Cardiac muscle cell (in vitro differentiated cells and primary cell): ENCODE data around the gene NEGR1. TPM values are rescaled to one million over a fixed set of nuclear protein-coding genes. Genes with fewer than 3 reads are reported as not detected.

Experiments used
- DNase-seq, 2 donors: peaks; one replicate each; pipeline versions ENCODE4 v3.0.0 to v3.0.0-alpha.2; 2010 to 2017; ENCODE audit warnings: low read depth in 1 of 2, low spot score in 1 of 2
- H3K27ac ChIP-seq: fragments of 200-600 bp; sonication (generic); 2 replicates; pipeline ENCODE4 v1.5.1; 2016
- H3K27me3 ChIP-seq: fragments of 200-600 bp; sonication (generic); 2 replicates; pipeline ENCODE4 v1.6.0; 2016; ENCODE audit warnings: control low read depth
- H3K36me3 ChIP-seq: fragments of 200-600 bp; sonication (generic); 2 replicates; pipeline ENCODE4 v1.5.1; 2016; ENCODE audit warnings: control low read depth
- H3K4me1 ChIP-seq: fragments of 200-600 bp; sonication (generic); 2 replicates; pipeline ENCODE4 v1.8.1; 2017; ENCODE audit warnings: low read depth, mild to moderate bottlenecking, mixed run types
- H3K4me3 ChIP-seq: fragments of 200-600 bp; sonication (generic); 2 replicates; pipeline ENCODE4 v1.5.1; 2016; ENCODE audit warnings: mild to moderate bottlenecking
- H3K9me3 ChIP-seq: fragments of 200-600 bp; sonication (generic); 2 replicates; pipeline ENCODE4 v1.5.1; 2017; ENCODE audit warnings: low read depth, mild to moderate bottlenecking, control low read depth
- CTCF ChIP-seq: IDR thresholded peaks from 2 replicates; pipeline ENCODE4 v1.5.1; 2012; ENCODE audit warnings: low read depth, mild to moderate bottlenecking, low read length
- polyA plus RNA-seq: library from polyadenylated mRNA; unstranded; fragments of >200 nt; fragmentation: Nextera tagmentation; extraction: Ambion mirVana; gene quantifications from 2 replicates; pipeline ENCODE4 v1.2.1, GENCODE V29; 2016
- total RNA-seq: library from RNA; depleted of rRNA; stranded (reverse); fragments of >200 nt; gene quantifications from 2 replicates; pipeline ENCODE4 v1.2.3, GENCODE V29; 2016

Gene NEGR1
- total and polyA plus RNA-seq, 2 experiments from 2014 or later, result 0.06 to 0.20 TPM

- DNase-seq, result no peak
- Histone ChIP-seq H3K27ac (no peak overlapping the region), H3K27me3 (no peaks in the 10 kb centered on the region), H3K9me3 (no peaks in the 10 kb centered on the region), H3K4me3 (no peak overlapping the region), H3K36me3 (no peaks in the 10 kb centered on the region), H3K4me1 (peaks cover 18% of the 10 kb centered on the region)
- no peak for TF ChIP-seq CTCF
Observed at GRCh38 chr1:71986160-71986559, 296.2 kb downstream of the NEGR1 start.

GRCh38 chr1:71980556-71980955 lies 301.8 kb downstream of the NEGR1 start:
- no peak for TF ChIP-seq CTCF
- no peak overlapping the region for H3K4me3 ChIP-seq
- H3K27me3 ChIP-seq, result no peaks in the 10 kb centered on the region
- H3K36me3 ChIP-seq, result no peaks in the 10 kb centered on the region
- H3K27ac ChIP-seq, result no peak overlapping the region
- DNase-seq, result no peak
- H3K4me1 ChIP-seq, result peaks cover 20% of the 10 kb centered on the region
- H3K9me3 ChIP-seq, result no peaks in the 10 kb centered on the region

- Histone ChIP-seq H3K36me3 (no peaks in the 10 kb centered on the region), H3K4me1 (peaks cover 20% of the 10 kb centered on the region), H3K4me3 (no peak overlapping the region), H3K27me3 (no peaks in the 10 kb centered on the region), H3K27ac (no peak overlapping the region), H3K9me3 (no peaks in the 10 kb centered on the region)
- TF ChIP-seq CTCF, result no peak
- DNase-seq, result no peak
Observed at GRCh38 chr1:71979882-71980281, 302.5 kb downstream of the NEGR1 start.

GRCh38 chr1:71967670-71968069 lies 314.7 kb downstream of the NEGR1 start:
- no peak overlapping the region for H3K27ac ChIP-seq
- H3K4me3 ChIP-seq, result no peak overlapping the region
- no peaks in the 10 kb centered on the region for H3K4me1 ChIP-seq
- H3K9me3 ChIP-seq, result no peaks in the 10 kb centered on the region
- DNase-seq, result no peak
- no peaks in the 10 kb centered on the region for H3K27me3 ChIP-seq
- TF ChIP-seq CTCF, result no peak
- no peaks in the 10 kb centered on the region for H3K36me3 ChIP-seq

GRCh38 chr1:71964188-71964587 lies 318.2 kb downstream of the NEGR1 start:
- H3K9me3 ChIP-seq, result no peaks in the 10 kb centered on the region
- H3K36me3 ChIP-seq, result no peaks in the 10 kb centered on the region
- no peak overlapping the region for H3K4me3 ChIP-seq
- no peaks in the 10 kb centered on the region for H3K4me1 ChIP-seq
- no peaks in the 10 kb centered on the region for H3K27me3 ChIP-seq
- TF ChIP-seq CTCF, result no peak
- DNase-seq, result no peak
- no peak overlapping the region for H3K27ac ChIP-seq
